ENCODE results near the gene TSC1. TPM values are rescaled to one million over a fixed set of nuclear protein-coding genes. Genes with fewer than 3 reads are reported as not detected.

Gene TSC1
- total RNA-seq, 1 experiment from 2014 or later: 53.5 TPM

- peaks cover 3% of the 10 kb centered on the region for H3K27me3 Mint-ChIP-seq (ENCODE audit: insufficient read depth, unreplicated experiment)
- peaks cover 6% of the 10 kb centered on the region for H3K4me1 Mint-ChIP-seq (ENCODE audit: low read depth, unreplicated experiment)
- Histone ChIP-seq H3K27me3 (replicated peaks; ENCODE audit: control insufficient read depth, insufficient read depth, low read length) (no peaks in the 10 kb centered on the region), H3K9me3 (no peaks in the 10 kb centered on the region), H3K4me3 (ENCODE audit: low read depth, low read length) (peak within 1 kb of the TSS; percentile 67), H3K36me3 (ENCODE audit: control insufficient read depth, insufficient read depth, low read length) (no peaks in the 10 kb centered on the region), H3K4me1 (no peaks in the 10 kb centered on the region)
- peaks cover 4% of the 10 kb centered on the region for H3K36me3 Mint-ChIP-seq (ENCODE audit: insufficient read depth, unreplicated experiment)
- ChIA-PET POLR2A (interaction anchor here (0.9 kb wide), 1 partner anchor 208 kb away, joined by 5 read pairs; the partner anchor contains the start of genes DDX31 and GTF3C4), CTCF (no interaction called here)
- peak; percentile 62 to 84 for DNase-seq
- H3K9me3 Mint-ChIP-seq (ENCODE audit: unreplicated experiment): no peaks in the 10 kb centered on the region
- intact Hi-C loops (cut with micrococcal nuclease; ENCODE audit: unreplicated experiment): no loop called here
- peak within 1 kb of the TSS; percentile 78 for H3K4me3 Mint-ChIP-seq (ENCODE audit: unreplicated experiment)
- TF ChIP-seq, protein P1, sequence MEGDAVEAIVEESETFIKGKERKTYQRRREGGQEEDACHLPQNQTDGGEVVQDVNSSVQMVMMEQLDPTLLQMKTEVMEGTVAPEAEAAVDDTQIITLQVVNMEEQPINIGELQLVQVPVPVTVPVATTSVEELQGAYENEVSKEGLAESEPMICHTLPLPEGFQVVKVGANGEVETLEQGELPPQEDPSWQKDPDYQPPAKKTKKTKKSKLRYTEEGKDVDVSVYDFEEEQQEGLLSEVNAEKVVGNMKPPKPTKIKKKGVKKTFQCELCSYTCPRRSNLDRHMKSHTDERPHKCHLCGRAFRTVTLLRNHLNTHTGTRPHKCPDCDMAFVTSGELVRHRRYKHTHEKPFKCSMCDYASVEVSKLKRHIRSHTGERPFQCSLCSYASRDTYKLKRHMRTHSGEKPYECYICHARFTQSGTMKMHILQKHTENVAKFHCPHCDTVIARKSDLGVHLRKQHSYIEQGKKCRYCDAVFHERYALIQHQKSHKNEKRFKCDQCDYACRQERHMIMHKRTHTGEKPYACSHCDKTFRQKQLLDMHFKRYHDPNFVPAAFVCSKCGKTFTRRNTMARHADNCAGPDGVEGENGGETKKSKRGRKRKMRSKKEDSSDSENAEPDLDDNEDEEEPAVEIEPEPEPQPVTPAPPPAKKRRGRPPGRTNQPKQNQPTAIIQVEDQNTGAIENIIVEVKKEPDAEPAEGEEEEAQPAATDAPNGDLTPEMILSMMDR (IDR thresholded peaks at IDR 0.05; ENCODE audit: insufficient read depth in 1 of 2, low read depth in 1 of 2, low read length in 1 of 2, severe bottlenecking in 1 of 2, unreplicated experiment in 1 of 2): no peak
- H3K27ac Mint-ChIP-seq (ENCODE audit: unreplicated experiment): peak within 1 kb of the TSS; percentile 73
- no TSS peak for BruUV-seq (replicated peaks)
Observed at GRCh38 chr9:132877824-132878694, 66.4 kb downstream of the TSC1 start, which contains the start of gene AK8. Gene AK8 (minus strand): TSS chr9:132878284. CDS start chr9:132878255, 29 bp downstream.

DNA sequence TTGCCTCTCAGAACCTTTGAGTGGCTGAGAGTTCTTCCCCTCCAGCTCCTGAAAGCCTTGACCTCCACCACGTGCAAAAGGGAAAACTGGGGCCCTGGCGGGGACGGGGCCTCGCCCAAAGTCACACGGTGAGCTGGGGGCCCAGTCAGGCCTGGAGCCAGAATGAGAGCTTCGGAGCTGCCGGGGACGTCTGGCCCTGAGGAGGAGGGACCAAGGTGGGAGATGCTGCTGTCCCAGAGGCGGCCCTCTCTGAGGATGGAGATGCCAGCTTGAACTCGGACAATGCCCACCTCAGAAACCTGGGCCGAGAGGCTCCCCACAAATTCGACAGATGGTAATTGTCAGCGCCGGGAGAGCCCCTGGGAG is 67.0 kb downstream of the TSC1 start:
- POLR2A ChIA-PET: no interaction called here
- Mint-ChIP-seq H3K27ac (ENCODE audit: unreplicated experiment) (peak overlapping the region; percentile 73), H3K27me3 (ENCODE audit: insufficient read depth, unreplicated experiment) (peaks cover 3% of the 10 kb centered on the region), H3K4me1 (ENCODE audit: low read depth, unreplicated experiment) (peaks cover 6% of the 10 kb centered on the region), H3K36me3 (ENCODE audit: insufficient read depth, unreplicated experiment) (peaks cover 4% of the 10 kb centered on the region), H3K9me3 (ENCODE audit: unreplicated experiment) (no peaks in the 10 kb centered on the region), H3K4me3 (ENCODE audit: unreplicated experiment) (peak overlapping the region; percentile 78)
- no peaks in the 10 kb centered on the region for H3K27me3 ChIP-seq (replicated peaks; ENCODE audit: control insufficient read depth, insufficient read depth, low read length)
- TF ChIP-seq, protein P1 (IDR thresholded peaks at IDR 0.05; ENCODE audit: insufficient read depth in 1 of 2, low read depth in 1 of 2, low read length in 1 of 2, severe bottlenecking in 1 of 2, unreplicated experiment in 1 of 2): no peak
- no peaks in the 10 kb centered on the region for H3K36me3 ChIP-seq (ENCODE audit: control insufficient read depth, insufficient read depth, low read length)
- H3K4me1 ChIP-seq: no peaks in the 10 kb centered on the region
- CTCF ChIA-PET: no interaction called here
- intact Hi-C loops (cut with micrococcal nuclease; ENCODE audit: unreplicated experiment): no loop called here
- H3K4me3 ChIP-seq (ENCODE audit: low read depth, low read length): peak overlapping the region; percentile 67
- BruUV-seq (replicated peaks): no TSS peak
- DNase-seq: no peak
- no peaks in the 10 kb centered on the region for H3K9me3 ChIP-seq

DNA sequence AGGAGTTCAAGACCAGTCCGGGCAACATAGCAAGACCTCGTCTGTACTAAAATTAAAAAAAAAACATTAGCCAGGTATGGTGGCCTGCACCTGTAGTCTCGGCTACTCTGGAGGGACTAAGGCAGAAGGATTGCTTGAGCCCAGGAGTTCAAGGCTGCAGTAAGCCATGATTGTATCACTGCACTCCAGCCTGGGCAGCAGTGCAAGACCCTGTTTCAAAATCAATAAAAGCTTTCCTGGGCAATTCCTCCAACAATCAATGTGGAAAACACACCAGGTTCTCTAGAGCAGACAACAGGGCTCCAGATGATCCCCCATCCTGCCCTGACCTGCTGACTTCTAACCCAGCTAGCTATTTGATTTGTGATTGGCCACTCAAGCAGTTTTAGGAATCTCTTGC is 67.6 kb downstream of the TSC1 start:
- no peak overlapping the region for H3K4me3 ChIP-seq (ENCODE audit: low read depth, low read length)
- peaks cover 3% of the 10 kb centered on the region for H3K27me3 Mint-ChIP-seq (ENCODE audit: insufficient read depth, unreplicated experiment)
- POLR2A ChIA-PET: no interaction called here
- no peaks in the 10 kb centered on the region for H3K36me3 ChIP-seq (ENCODE audit: control insufficient read depth, insufficient read depth, low read length)
- H3K4me3 Mint-ChIP-seq (ENCODE audit: unreplicated experiment): peak overlapping the region; percentile 78
- intact Hi-C loops (cut with micrococcal nuclease; ENCODE audit: unreplicated experiment): no loop called here
- TF ChIP-seq, protein P1 (IDR thresholded peaks at IDR 0.05; ENCODE audit: insufficient read depth in 1 of 2, low read depth in 1 of 2, low read length in 1 of 2, severe bottlenecking in 1 of 2, unreplicated experiment in 1 of 2): no peak
- no peak overlapping the region for H3K27ac Mint-ChIP-seq (ENCODE audit: unreplicated experiment)
- peaks cover 2% of the 10 kb centered on the region for H3K36me3 Mint-ChIP-seq (ENCODE audit: insufficient read depth, unreplicated experiment)
- no peaks in the 10 kb centered on the region for H3K27me3 ChIP-seq (replicated peaks; ENCODE audit: control insufficient read depth, insufficient read depth, low read length)
- no TSS peak for BruUV-seq (replicated peaks)
- no peaks in the 10 kb centered on the region for H3K9me3 Mint-ChIP-seq (ENCODE audit: unreplicated experiment)
- DNase-seq: no peak
- peaks cover 6% of the 10 kb centered on the region for H3K4me1 Mint-ChIP-seq (ENCODE audit: low read depth, unreplicated experiment)
- no peaks in the 10 kb centered on the region for H3K4me1 ChIP-seq
- CTCF ChIA-PET: no interaction called here
- no peaks in the 10 kb centered on the region for H3K9me3 ChIP-seq

Data from Caco-2 (cell line).